GM12878 (cell line): ENCODE measurements around the gene ARHGAP15. TPM values are rescaled to one million over a fixed set of nuclear protein-coding genes. Genes with fewer than 3 reads are reported as not detected.

Experiments used
- ATAC-seq: fragments of 200-7000 bp; cut with Tn5 transposase; 3 replicates; pipeline ENCODE4 v1.9.1; 2020; ENCODE audit warnings: mild to moderate bottlenecking, moderate library complexity
- BruUV-seq: library from RNA; stranded (reverse); fragments of 400-500 nt; replicated peaks from 2 replicates; lab custom pipeline; 2021; lab: Mats Ljungman, UMichigan
- CTCF ChIA-PET: fragments of 300-600 bp; sonication (Branson Sonifier 250); formaldehyde crosslinking; extraction: SDS; loops from one replicate; lab custom pipeline; 2021; ENCODE audit warnings: inconsistent platforms; lab: Yijun Ruan, JAX
- POLR2A ChIA-PET: fragments of 350-600 bp; formaldehyde crosslinking; extraction: SDS; loops from one replicate; lab custom pipeline; 2021; ENCODE audit warnings: inconsistent platforms; lab: Charles Lee
- RAD21 ChIA-PET: fragments of 300-600 bp; sonication (Branson Sonifier 250); formaldehyde crosslinking; loops from one replicate; lab custom pipeline; 2023; ENCODE audit warnings: antibody characterized with exemption; ENCODE audit not compliant: unreplicated experiment; lab: Charles Lee
- SMC1A ChIA-PET: fragments of 300-600 bp; sonication (Branson Sonifier 250); formaldehyde crosslinking; loops from one replicate; lab custom pipeline; 2023; ENCODE audit not compliant: unreplicated experiment, uncharacterized antibody; lab: Charles Lee
- DNase-seq: peaks from one replicate; pipeline ENCODE4 v3.0.0-alpha.2; 2011; ENCODE audit warnings: low read depth, low spot score
- FAIRE-seq: peaks from 3 replicates; lab custom pipeline; 2011; peaks lifted over from hg19 to GRCh38; lab: Jason Lieb, UNC
- H2AFZ ChIP-seq: 2 replicates; pipeline ENCODE4 v1.6.0; 2011; ENCODE audit warnings: low read depth, low read length, control low read depth; ENCODE audit not compliant: control insufficient read depth
- H3K27ac ChIP-seq: 2 replicates; pipeline ENCODE4 v1.5.1; 2011; ENCODE audit warnings: control low read depth; ENCODE audit not compliant: control insufficient read depth, insufficient read depth
- H3K27me3 ChIP-seq, 2 experiments: replicated peaks in 1 of 2; 2 replicates each; pipeline versions ENCODE4 v1.6.0 to v1.6.1; 2011; ENCODE audit warnings: low read length in 1 of 2; ENCODE audit not compliant: control insufficient read depth in 2 of 2, insufficient read depth in 2 of 2
- H3K36me3 ChIP-seq, 2 experiments: 2 replicates each; pipeline ENCODE4 v1.5.1; 2011; ENCODE audit warnings: low read length in 1 of 2; ENCODE audit not compliant: control insufficient read depth in 2 of 2, insufficient read depth in 2 of 2
- H3K4me1 ChIP-seq: 2 replicates; pipeline ENCODE4 v1.6.1; 2011; ENCODE audit warnings: mild to moderate bottlenecking, low read length, moderate library complexity, mixed read lengths; ENCODE audit not compliant: control insufficient read depth, insufficient read depth
- H3K4me2 ChIP-seq: 2 replicates; pipeline ENCODE4 v1.6.0; 2011; ENCODE audit warnings: control low read depth; ENCODE audit not compliant: control insufficient read depth, insufficient read depth
- H3K4me3 ChIP-seq: fragments of 200-600 bp; sonication (generic); 2 replicates; pipeline ENCODE4 v1.5.1; 2016
- H3K79me2 ChIP-seq: 2 replicates; pipeline ENCODE4 v1.6.0; 2011; ENCODE audit warnings: low read length; ENCODE audit not compliant: control insufficient read depth, insufficient read depth
- H3K9ac ChIP-seq: 2 replicates; pipeline ENCODE4 v1.8.0; 2011; ENCODE audit warnings: low read length, control low read depth, mixed read lengths; ENCODE audit not compliant: control insufficient read depth, insufficient read depth
- H3K9me3 ChIP-seq: replicated peaks from 3 replicates; pipeline ENCODE4 v1.5.1; 2011; ENCODE audit warnings: mild to moderate bottlenecking, low read length; ENCODE audit not compliant: control insufficient read depth, insufficient read depth
- H4K20me1 ChIP-seq: 2 replicates; pipeline ENCODE4 v1.6.0; 2011; ENCODE audit not compliant: control insufficient read depth, insufficient read depth
- CBX3 ChIP-seq: fragments of 200-600 bp; sonication (generic); IDR thresholded peaks from 2 replicates; pipeline ENCODE4 v1.6.1; 2016; ENCODE audit warnings: low read depth, borderline replicate concordance
- CREM ChIP-seq: IDR thresholded peaks from 2 replicates; pipeline ENCODE4 v1.6.1; 2014; ENCODE audit warnings: antibody characterized with exemption, low read depth
- PML ChIP-seq: IDR thresholded peaks from 2 replicates; pipeline ENCODE4 v1.6.1; 2012; ENCODE audit warnings: low read length, inconsistent platforms
- RAD21 ChIP-seq: IDR thresholded peaks from 2 replicates; pipeline ENCODE4 v1.6.1; 2011; ENCODE audit warnings: mild to moderate bottlenecking, low read depth, low read length, moderate library complexity; ENCODE audit not compliant: insufficient read depth
- SP1 ChIP-seq: IDR thresholded peaks from one replicate; pipeline ENCODE4 v1.6.1; 2011; ENCODE audit warnings: low read depth, low read length
- ZSCAN29 ChIP-seq: fragments of 450-650 bp; IDR thresholded peaks from 2 replicates; pipeline ENCODE4 v1.6.1; 2017; ENCODE audit warnings: mild to moderate bottlenecking, moderate library complexity
- WGBS: methylation state at CpG from one replicate; pipeline ENCODE4 v1.1.6; 2016; ENCODE audit warnings: low lambda C conversion rate; ENCODE audit not compliant: insufficient replicate concordance, insufficient coverage; ENCODE audit errors: missing lambda C conversion rate; 5-methylcytosine and 5-hydroxymethylcytosine counted together
- in situ Hi-C: fragments of 300-500 bp; cut with MboI; formaldehyde crosslinking; loops from 9 replicates; pipeline ENCODE4 v1.14.3; 2018; ENCODE audit warnings: mixed read lengths
- intact Hi-C: fragments of 100-400 bp; cut with micrococcal nuclease; formaldehyde crosslinking; loops from one replicate; pipeline ENCODE4 v1.14.2; 2022; ENCODE audit not compliant: unreplicated experiment
- polyA plus RNA-seq, 11 experiments: library from polyadenylated mRNA; depleted of rRNA in 4 of 11; unstranded in 6 of 11; stranded (reverse) in 5 of 11; fragments of >200 nt; fragmentation: Nextera tagmentation in 4 of 11; fragmentation: Illumina TruSeq in 1 of 11; extraction: Ambion mirVana in 4 of 11; extraction: Trizol in 1 of 11; gene quantifications; 1 replicate in 1 of 11; 2 replicates in 10 of 11; pipeline versions ENCODE4 v1.2.1 to v1.2.3, GENCODE V29; 2011 to 2016; ENCODE audit warnings: inconsistent platforms in 2 of 11, missing spikeins in 2 of 11, low read depth in 1 of 11
- total RNA-seq, 4 experiments: library from RNA; depleted of rRNA in 3 of 4; stranded (reverse); fragments of >200 nt in 3 of 4; fragmentation: Illumina TruSeq in 1 of 4; extraction: Trizol in 1 of 4; gene quantifications; 2 replicates each; pipeline versions ENCODE4 v1.2.1 to v1.2.3, GENCODE V29; 2013 to 2021
- TF ChIP-seq, protein P1 (sequence below): fragments of 150-350 bp; IDR thresholded peaks from 2 replicates; pipeline ENCODE4 v1.6.1; 2016; ENCODE audit warnings: low read depth, low read length

Gene ARHGAP15
- total and polyA plus RNA-seq, 10 of the 15 experiments (the other 5 are each of a cell fraction or from before 2014, with no cell fraction given): 38.0 to 92.6 (median 66.7) TPM

DNA sequence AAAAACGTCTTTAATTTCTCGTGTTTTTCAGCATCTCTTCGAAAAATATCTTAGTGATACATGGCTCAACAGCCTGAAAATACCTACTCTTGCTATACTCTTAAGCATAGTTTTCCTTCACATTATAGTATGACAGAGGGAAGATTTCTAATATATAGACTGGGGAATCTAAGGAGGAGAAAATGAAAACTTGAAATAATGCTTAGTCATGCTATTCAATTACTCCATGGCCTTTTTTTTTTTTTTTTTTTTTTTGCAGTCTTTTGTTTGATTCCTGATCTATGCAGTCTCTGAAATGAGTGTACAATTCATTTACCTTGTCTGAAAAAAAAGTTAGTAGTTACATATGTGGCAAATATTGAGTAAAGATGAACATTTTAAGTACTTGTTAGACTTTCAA, 337.8 kb downstream of the ARHGAP15 start:
- intact Hi-C loops (no loop called here), in situ Hi-C loops (no loop called here)
- H3K9ac ChIP-seq: no peak overlapping the region
- H3K27me3 ChIP-seq: no peaks in the 10 kb centered on the region
- ChIA-PET POLR2A (no interaction called here), CTCF (no interaction called here), RAD21 (no interaction called here), SMC1A (no interaction called here)
- no TSS peak for BruUV-seq
- no peaks in the 10 kb centered on the region for H4K20me1 ChIP-seq
- H2AFZ ChIP-seq: no peak overlapping the region
- H3K4me2 ChIP-seq: no peak overlapping the region
- FAIRE-seq (no peak), DNase-seq (no peak), ATAC-seq (no peak)
- no peak overlapping the region for H3K4me3 ChIP-seq
- no peaks in the 10 kb centered on the region for H3K36me3 ChIP-seq
- H3K9me3 ChIP-seq: no peaks in the 10 kb centered on the region
- WGBS: 96% methylated on average over 3 of the region's 3 CpGs
- peaks cover 14% of the 10 kb centered on the region for H3K4me1 ChIP-seq
- H3K79me2 ChIP-seq: no peaks in the 10 kb centered on the region
- TF ChIP-seq CBX3: no peak
- TF ChIP-seq, protein P1, sequence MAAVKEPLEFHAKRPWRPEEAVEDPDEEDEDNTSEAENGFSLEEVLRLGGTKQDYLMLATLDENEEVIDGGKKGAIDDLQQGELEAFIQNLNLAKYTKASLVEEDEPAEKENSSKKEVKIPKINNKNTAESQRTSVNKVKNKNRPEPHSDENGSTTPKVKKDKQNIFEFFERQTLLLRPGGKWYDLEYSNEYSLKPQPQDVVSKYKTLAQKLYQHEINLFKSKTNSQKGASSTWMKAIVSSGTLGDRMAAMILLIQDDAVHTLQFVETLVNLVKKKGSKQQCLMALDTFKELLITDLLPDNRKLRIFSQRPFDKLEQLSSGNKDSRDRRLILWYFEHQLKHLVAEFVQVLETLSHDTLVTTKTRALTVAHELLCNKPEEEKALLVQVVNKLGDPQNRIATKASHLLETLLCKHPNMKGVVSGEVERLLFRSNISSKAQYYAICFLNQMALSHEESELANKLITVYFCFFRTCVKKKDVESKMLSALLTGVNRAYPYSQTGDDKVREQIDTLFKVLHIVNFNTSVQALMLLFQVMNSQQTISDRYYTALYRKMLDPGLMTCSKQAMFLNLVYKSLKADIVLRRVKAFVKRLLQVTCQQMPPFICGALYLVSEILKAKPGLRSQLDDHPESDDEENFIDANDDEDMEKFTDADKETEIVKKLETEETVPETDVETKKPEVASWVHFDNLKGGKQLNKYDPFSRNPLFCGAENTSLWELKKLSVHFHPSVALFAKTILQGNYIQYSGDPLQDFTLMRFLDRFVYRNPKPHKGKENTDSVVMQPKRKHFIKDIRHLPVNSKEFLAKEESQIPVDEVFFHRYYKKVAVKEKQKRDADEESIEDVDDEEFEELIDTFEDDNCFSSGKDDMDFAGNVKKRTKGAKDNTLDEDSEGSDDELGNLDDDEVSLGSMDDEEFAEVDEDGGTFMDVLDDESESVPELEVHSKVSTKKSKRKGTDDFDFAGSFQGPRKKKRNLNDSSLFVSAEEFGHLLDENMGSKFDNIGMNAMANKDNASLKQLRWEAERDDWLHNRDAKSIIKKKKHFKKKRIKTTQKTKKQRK: no peak
- no peak for TF ChIP-seq RAD21
- no peak for TF ChIP-seq CREM
- no peak for TF ChIP-seq SP1
- TF ChIP-seq ZSCAN29: no peak
- TF ChIP-seq PML: no peak
- H3K27ac ChIP-seq: no peak overlapping the region
